Measurements from ENCODE around the gene FBXO31. TPM values are rescaled to one million over a fixed set of nuclear protein-coding genes. Genes with fewer than 3 reads are reported as not detected.
A peak's percentile ranks its signal among the peaks of the same experiment; 100 is the strongest.

FBXO31 gene
- total and polyA plus RNA-seq, 2 of the 13 experiments (the other 11 are each of a cell fraction or from before 2014, with no cell fraction given): 92.4 to 101 TPM

GRCh38 chr16:87327798-87328495, 55.6 kb downstream of the FBXO31 start (continued):
- TF ChIP-seq ZNF549 (CRISPR knock-in tag; IDR thresholded peaks at IDR 0.05): no peak
- no peak for TF ChIP-seq ZFYVE20 (CRISPR knock-in tag; IDR thresholded peaks at IDR 0.05; ENCODE audit: borderline replicate concordance, low read depth)
- no peak for TF ChIP-seq ZFAT (CRISPR knock-in tag; conservative IDR thresholded peaks at IDR 0.05)
- no peak for TF ChIP-seq ISL2 (CRISPR knock-in tag; IDR thresholded peaks at IDR 0.05)
- no peak for TF ChIP-seq JUN (CRISPR knock-in tag; IDR thresholded peaks at IDR 0.05)
- TF ChIP-seq PRDM10 (CRISPR knock-in tag; IDR thresholded peaks at IDR 0.05; ENCODE audit: low read depth): no peak
- TF ChIP-seq ZSCAN12 (CRISPR knock-in tag; IDR thresholded peaks at IDR 0.05): no peak
- no peak for TF ChIP-seq ZNF724P (CRISPR knock-in tag; IDR thresholded peaks at IDR 0.05; ENCODE audit: borderline replicate concordance)
- TF ChIP-seq PAWR (CRISPR knock-in tag; IDR thresholded peaks at IDR 0.05; ENCODE audit: borderline replicate concordance): no peak
- no peak for TF ChIP-seq HNF1A (IDR thresholded peaks at IDR 0.05; ENCODE audit: low read depth)
- TF ChIP-seq HNF1A (CRISPR knock-in tag; IDR thresholded peaks at IDR 0.05; ENCODE audit: borderline replicate concordance): 0 out of 2 replicates have a peak, but pooled peaks have one; percentile 23
- TF ChIP-seq AGO2 (optimal IDR thresholded peaks at IDR 0.05; ENCODE audit: low read depth, low read length): peak; percentile 97
- no peak for TF ChIP-seq ZNF468 (CRISPR knock-in tag; IDR thresholded peaks at IDR 0.05)
- TF ChIP-seq POLR2A (IDR thresholded peaks at IDR 0.05; ENCODE audit: insufficient read depth in 1 of 2, low read depth in 2 of 2, low read length in 2 of 2): 0 out of 4 replicates have a peak, but pooled peaks of 1 of the 2 experiments have one; percentile 23

All from HepG2 (cell line).